ENCODE data around the gene GPR158.

The GPR158 gene

DNA sequence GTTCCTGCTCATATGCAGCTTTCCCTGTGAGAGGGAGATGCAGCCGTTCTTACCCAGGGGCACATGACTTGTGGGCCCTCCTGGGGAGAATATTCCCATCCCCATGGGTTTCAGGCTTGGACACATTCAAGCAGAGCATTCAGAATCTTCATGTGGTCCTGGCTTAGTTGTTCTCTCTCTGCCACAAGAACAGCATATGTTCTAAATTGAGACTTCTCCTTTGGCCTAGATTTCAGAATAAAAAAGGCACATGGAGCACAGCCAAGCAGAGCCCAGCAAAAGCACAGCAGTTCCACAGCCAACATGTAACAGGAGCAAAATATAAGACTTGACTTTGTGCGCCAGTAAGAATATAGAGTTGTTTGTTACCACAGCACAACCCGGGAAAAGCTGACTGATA is 452.8 kb downstream of the GPR158 start:
- no peak for DNase-seq
- Histone ChIP-seq H3K9me3 (ENCODE audit: control insufficient read depth, low read length) (no peaks in the 10 kb centered on the region), H3K36me3 (ENCODE audit: control insufficient read depth, insufficient read depth, low read length) (no peaks in the 10 kb centered on the region), H3K27me3 (replicated peaks; ENCODE audit: control insufficient read depth, insufficient read depth, low read length, poor library complexity, severe bottlenecking) (no peaks in the 10 kb centered on the region), H3K27ac (ENCODE audit: insufficient read depth, low read length, poor library complexity, severe bottlenecking) (no peak overlapping the region), H3K4me3 (ENCODE audit: insufficient read depth, low read depth, low read length, poor library complexity, severe bottlenecking) (no peak overlapping the region), H3K4me1 (ENCODE audit: control insufficient read depth, insufficient read depth, low read length, poor library complexity, severe bottlenecking) (no peaks in the 10 kb centered on the region)

DNA sequence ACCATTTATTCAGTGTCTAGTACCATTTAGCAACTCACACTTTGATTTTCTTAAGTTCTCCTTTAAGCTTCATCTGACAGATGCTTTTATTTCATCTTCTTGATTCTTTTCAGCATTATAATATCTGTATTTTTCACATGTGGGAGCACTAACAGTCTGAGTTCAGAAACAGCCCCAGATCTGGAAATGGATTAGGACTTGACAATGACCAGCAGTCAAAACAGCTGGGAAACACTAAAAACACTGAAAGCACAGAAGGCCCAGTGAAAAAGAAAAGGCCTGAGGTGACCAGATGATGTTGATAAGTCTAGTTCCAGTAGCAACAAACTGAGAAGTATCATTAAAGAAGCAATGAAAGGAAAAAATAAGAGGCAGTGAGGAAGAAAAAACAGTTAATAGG is 454.5 kb downstream of the GPR158 start:
- Histone ChIP-seq H3K9me3 (ENCODE audit: control insufficient read depth, low read length) (no peaks in the 10 kb centered on the region), H3K27me3 (replicated peaks; ENCODE audit: control insufficient read depth, insufficient read depth, low read length, poor library complexity, severe bottlenecking) (no peaks in the 10 kb centered on the region), H3K36me3 (ENCODE audit: control insufficient read depth, insufficient read depth, low read length) (no peaks in the 10 kb centered on the region), H3K27ac (ENCODE audit: insufficient read depth, low read length, poor library complexity, severe bottlenecking) (no peak overlapping the region), H3K4me3 (ENCODE audit: insufficient read depth, low read depth, low read length, poor library complexity, severe bottlenecking) (no peak overlapping the region), H3K4me1 (ENCODE audit: control insufficient read depth, insufficient read depth, low read length, poor library complexity, severe bottlenecking) (no peaks in the 10 kb centered on the region)
- no peak for DNase-seq

DNA sequence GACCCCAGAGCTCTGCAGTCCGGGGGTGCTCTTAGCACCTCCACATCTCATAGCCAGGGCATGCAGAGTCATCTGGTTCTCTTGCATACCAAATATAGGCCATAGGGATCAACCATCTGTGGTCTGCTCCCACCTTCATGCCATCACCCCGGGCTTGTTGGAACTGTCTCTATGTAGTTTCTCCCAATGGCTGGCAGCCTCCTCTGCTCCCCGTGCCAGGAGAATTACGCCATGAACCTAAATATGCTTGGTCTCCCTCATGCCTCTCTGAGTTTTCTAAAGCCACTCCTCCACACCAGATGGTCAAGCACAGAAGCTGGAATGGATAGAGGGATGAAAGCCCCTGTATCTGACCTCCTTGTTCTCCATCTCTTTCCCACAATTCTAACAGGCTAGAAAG is 456.7 kb downstream of the GPR158 start:
- no peaks in the 10 kb centered on the region for H3K36me3 ChIP-seq (ENCODE audit: control insufficient read depth, insufficient read depth, low read length)
- H3K4me3 ChIP-seq (ENCODE audit: insufficient read depth, low read depth, low read length, poor library complexity, severe bottlenecking): no peak overlapping the region
- H3K27me3 ChIP-seq (replicated peaks; ENCODE audit: control insufficient read depth, insufficient read depth, low read length, poor library complexity, severe bottlenecking): no peaks in the 10 kb centered on the region
- no peak for DNase-seq
- no peak overlapping the region for H3K27ac ChIP-seq (ENCODE audit: insufficient read depth, low read length, poor library complexity, severe bottlenecking)
- H3K9me3 ChIP-seq (ENCODE audit: control insufficient read depth, low read length): no peaks in the 10 kb centered on the region
- H3K4me1 ChIP-seq (ENCODE audit: control insufficient read depth, insufficient read depth, low read length, poor library complexity, severe bottlenecking): no peaks in the 10 kb centered on the region

DNA sequence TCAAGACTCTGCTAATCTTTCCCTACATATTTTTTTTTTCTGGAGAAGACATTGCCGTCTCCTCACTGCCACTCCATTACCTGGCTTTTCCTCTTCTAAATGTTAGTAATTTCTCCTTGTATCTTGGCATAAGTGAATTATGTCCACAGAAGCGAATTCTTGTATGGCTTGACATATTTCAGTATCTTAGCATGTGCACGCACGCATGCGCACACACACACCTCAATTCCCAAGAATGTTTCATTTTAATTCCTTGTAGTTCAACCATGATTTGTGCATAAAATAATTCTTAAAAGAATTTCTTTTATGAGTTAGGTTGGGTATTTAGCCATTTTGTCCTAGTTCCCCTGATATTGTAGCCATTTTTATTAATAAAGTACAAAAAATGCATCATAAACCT is 458.0 kb downstream of the GPR158 start:
- Histone ChIP-seq H3K27ac (ENCODE audit: insufficient read depth, low read length, poor library complexity, severe bottlenecking) (no peak overlapping the region), H3K9me3 (ENCODE audit: control insufficient read depth, low read length) (no peaks in the 10 kb centered on the region), H3K36me3 (ENCODE audit: control insufficient read depth, insufficient read depth, low read length) (no peaks in the 10 kb centered on the region), H3K4me1 (ENCODE audit: control insufficient read depth, insufficient read depth, low read length, poor library complexity, severe bottlenecking) (no peaks in the 10 kb centered on the region), H3K4me3 (ENCODE audit: insufficient read depth, low read depth, low read length, poor library complexity, severe bottlenecking) (no peak overlapping the region), H3K27me3 (replicated peaks; ENCODE audit: control insufficient read depth, insufficient read depth, low read length, poor library complexity, severe bottlenecking) (no peaks in the 10 kb centered on the region)
- no peak for DNase-seq

DNA sequence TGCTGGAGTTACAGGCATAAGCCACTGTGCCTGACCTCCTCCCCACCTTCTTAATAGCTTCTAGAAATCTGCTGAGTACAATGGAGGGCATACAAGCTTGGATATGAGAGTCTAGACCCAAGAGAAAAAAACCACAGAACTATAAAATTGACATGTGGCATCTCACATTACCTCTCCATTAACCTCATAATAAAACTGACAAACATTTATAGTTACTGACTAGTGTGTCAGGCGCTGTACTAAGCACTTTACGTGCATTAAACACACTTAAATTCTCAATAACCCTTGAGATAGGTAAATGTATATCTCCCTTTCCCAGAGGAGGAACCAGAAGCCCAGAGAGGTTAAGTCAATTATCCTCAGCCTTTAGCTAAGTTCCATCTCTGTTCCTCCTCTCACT is 458.7 kb downstream of the GPR158 start:
- H3K4me1 ChIP-seq (ENCODE audit: control insufficient read depth, insufficient read depth, low read length, poor library complexity, severe bottlenecking): no peaks in the 10 kb centered on the region
- no peaks in the 10 kb centered on the region for H3K27me3 ChIP-seq (replicated peaks; ENCODE audit: control insufficient read depth, insufficient read depth, low read length, poor library complexity, severe bottlenecking)
- H3K36me3 ChIP-seq (ENCODE audit: control insufficient read depth, insufficient read depth, low read length): no peaks in the 10 kb centered on the region
- no peak for DNase-seq
- no peaks in the 10 kb centered on the region for H3K9me3 ChIP-seq (ENCODE audit: control insufficient read depth, low read length)
- no peak overlapping the region for H3K4me3 ChIP-seq (ENCODE audit: insufficient read depth, low read depth, low read length, poor library complexity, severe bottlenecking)
- H3K27ac ChIP-seq (ENCODE audit: insufficient read depth, low read length, poor library complexity, severe bottlenecking): no peak overlapping the region

DNA sequence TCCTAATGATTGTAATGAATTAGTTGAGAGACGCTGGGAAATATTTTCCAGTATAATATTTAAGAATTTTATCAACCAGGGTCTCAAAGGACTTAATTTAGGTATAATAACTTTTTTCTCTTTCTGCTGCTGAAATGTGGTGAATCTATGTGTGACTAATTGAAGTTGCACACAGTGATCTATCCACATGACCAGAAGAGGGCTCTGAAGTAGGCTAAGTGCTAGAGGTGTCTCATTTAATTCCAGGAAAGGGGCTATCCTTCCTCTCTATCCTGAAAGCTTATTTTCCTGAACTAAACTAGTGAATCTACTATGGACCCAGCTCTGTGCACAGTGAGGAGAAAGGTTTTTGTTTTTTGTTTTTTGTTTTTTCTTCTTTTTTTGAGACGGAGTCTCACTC is 464.8 kb downstream of the GPR158 start:
- Histone ChIP-seq H3K4me1 (ENCODE audit: control insufficient read depth, insufficient read depth, low read length, poor library complexity, severe bottlenecking) (no peaks in the 10 kb centered on the region), H3K27ac (ENCODE audit: insufficient read depth, low read length, poor library complexity, severe bottlenecking) (no peak overlapping the region)
- no peak for DNase-seq

DNA sequence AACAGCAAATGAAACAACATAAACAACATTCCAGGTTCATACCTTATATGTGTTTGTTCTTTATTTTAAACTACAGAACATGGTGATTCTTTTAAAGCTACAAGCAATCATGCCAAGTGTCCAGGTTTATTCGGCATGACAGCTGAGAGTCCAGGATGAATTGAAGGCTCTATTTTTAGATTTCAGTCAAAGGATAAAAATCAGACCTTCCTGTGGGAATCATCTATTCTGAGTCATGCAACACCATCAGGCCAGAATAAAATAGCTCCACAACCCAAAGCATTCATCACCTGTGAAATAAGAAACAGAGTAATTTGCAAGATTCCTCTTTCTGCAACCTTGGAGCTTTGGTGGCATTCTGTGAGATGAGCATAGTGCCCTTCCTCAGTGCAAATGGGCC is 466.8 kb downstream of the GPR158 start:
- Histone ChIP-seq H3K4me3 (ENCODE audit: insufficient read depth, low read depth, low read length, poor library complexity, severe bottlenecking) (no peak overlapping the region), H3K27ac (ENCODE audit: insufficient read depth, low read length, poor library complexity, severe bottlenecking) (no peak overlapping the region), H3K36me3 (ENCODE audit: control insufficient read depth, insufficient read depth, low read length) (no peaks in the 10 kb centered on the region), H3K9me3 (ENCODE audit: control insufficient read depth, low read length) (no peaks in the 10 kb centered on the region), H3K4me1 (ENCODE audit: control insufficient read depth, insufficient read depth, low read length, poor library complexity, severe bottlenecking) (no peaks in the 10 kb centered on the region), H3K27me3 (replicated peaks; ENCODE audit: control insufficient read depth, insufficient read depth, low read length, poor library complexity, severe bottlenecking) (no peaks in the 10 kb centered on the region)
- DNase-seq: no peak

More for the DNA sequence above, 464.8 kb downstream of the GPR158 start:
- Histone ChIP-seq H3K4me3 (ENCODE audit: insufficient read depth, low read depth, low read length, poor library complexity, severe bottlenecking) (no peak overlapping the region), H3K27me3 (replicated peaks; ENCODE audit: control insufficient read depth, insufficient read depth, low read length, poor library complexity, severe bottlenecking) (no peaks in the 10 kb centered on the region), H3K36me3 (ENCODE audit: control insufficient read depth, insufficient read depth, low read length) (no peaks in the 10 kb centered on the region), H3K9me3 (ENCODE audit: control insufficient read depth, low read length) (no peaks in the 10 kb centered on the region)

DNA sequence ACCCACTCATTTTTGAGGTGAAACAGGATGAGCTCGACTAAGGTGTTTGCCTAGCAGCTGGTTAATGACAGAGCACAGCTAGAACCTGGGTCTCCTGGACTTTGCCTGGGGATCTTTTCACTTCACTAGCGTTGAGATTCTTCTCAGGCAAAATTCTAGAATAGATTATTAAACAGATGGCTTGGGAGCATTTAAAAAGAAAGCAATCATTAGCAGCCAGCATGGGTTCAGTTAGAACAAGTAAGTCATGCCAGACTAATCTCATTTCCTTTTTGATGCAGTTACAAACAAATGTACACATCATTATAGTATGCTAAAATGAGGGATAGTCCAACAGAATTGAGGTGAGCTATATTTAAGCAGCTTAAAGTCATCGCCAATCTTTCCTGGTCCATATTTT is 467.9 kb downstream of the GPR158 start:
- no peak for DNase-seq
- H3K27me3 ChIP-seq (replicated peaks; ENCODE audit: control insufficient read depth, insufficient read depth, low read length, poor library complexity, severe bottlenecking): no peaks in the 10 kb centered on the region
- H3K4me3 ChIP-seq (ENCODE audit: insufficient read depth, low read depth, low read length, poor library complexity, severe bottlenecking): no peak overlapping the region
- no peaks in the 10 kb centered on the region for H3K36me3 ChIP-seq (ENCODE audit: control insufficient read depth, insufficient read depth, low read length)
- H3K27ac ChIP-seq (ENCODE audit: insufficient read depth, low read length, poor library complexity, severe bottlenecking): no peak overlapping the region
- no peaks in the 10 kb centered on the region for H3K9me3 ChIP-seq (ENCODE audit: control insufficient read depth, low read length)
- H3K4me1 ChIP-seq (ENCODE audit: control insufficient read depth, insufficient read depth, low read length, poor library complexity, severe bottlenecking): no peaks in the 10 kb centered on the region

DNA sequence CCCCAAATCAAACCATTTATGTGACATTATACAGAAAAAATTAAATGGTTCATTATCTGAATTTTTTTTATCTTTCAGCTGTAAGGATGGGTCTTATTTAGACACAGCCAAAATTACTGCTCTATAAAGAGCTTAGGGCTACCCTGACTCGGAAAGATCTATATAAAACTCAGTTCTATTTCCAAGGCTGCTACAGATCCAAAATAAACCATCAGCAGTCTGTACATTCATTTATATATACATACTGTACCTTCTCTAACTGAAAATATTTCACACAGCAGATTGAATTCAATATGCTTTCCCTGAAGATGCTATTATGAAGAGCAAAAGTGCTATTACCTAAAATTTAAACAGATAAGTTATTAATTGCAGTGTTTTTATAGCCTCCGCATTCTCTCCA is 471.6 kb downstream of the GPR158 start:
- Histone ChIP-seq H3K4me1 (ENCODE audit: control insufficient read depth, insufficient read depth, low read length, poor library complexity, severe bottlenecking) (no peaks in the 10 kb centered on the region), H3K36me3 (ENCODE audit: control insufficient read depth, insufficient read depth, low read length) (no peaks in the 10 kb centered on the region), H3K4me3 (ENCODE audit: insufficient read depth, low read depth, low read length, poor library complexity, severe bottlenecking) (no peak overlapping the region), H3K27me3 (replicated peaks; ENCODE audit: control insufficient read depth, insufficient read depth, low read length, poor library complexity, severe bottlenecking) (no peaks in the 10 kb centered on the region), H3K9me3 (ENCODE audit: control insufficient read depth, low read length) (no peaks in the 10 kb centered on the region), H3K27ac (ENCODE audit: insufficient read depth, low read length, poor library complexity, severe bottlenecking) (no peak overlapping the region)
- no peak for DNase-seq

DNA sequence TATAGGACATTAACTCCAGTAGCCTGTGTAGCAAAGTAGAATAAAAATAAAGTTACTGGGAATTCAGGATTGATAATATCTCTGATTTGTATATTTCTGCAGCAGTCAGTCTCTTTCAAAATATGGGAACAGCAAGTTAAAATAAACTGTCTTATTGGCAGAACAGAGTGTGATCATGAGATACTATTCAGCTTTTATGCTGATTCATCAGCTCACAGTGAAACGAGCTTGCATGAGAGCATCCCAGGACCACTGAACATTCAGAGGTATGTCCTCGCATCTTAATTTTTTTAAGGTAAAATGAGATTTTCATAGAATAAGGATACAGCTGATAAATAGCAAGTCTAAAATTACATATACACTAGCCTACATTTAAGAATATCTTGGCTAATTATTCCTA is 476.7 kb downstream of the GPR158 start:
- no peaks in the 10 kb centered on the region for H3K9me3 ChIP-seq (ENCODE audit: control insufficient read depth, low read length)
- no peak overlapping the region for H3K27ac ChIP-seq (ENCODE audit: insufficient read depth, low read length, poor library complexity, severe bottlenecking)
- no peaks in the 10 kb centered on the region for H3K4me1 ChIP-seq (ENCODE audit: control insufficient read depth, insufficient read depth, low read length, poor library complexity, severe bottlenecking)
- H3K4me3 ChIP-seq (ENCODE audit: insufficient read depth, low read depth, low read length, poor library complexity, severe bottlenecking): no peak overlapping the region
- DNase-seq: no peak
- no peaks in the 10 kb centered on the region for H3K36me3 ChIP-seq (ENCODE audit: control insufficient read depth, insufficient read depth, low read length)
- H3K27me3 ChIP-seq (replicated peaks; ENCODE audit: control insufficient read depth, insufficient read depth, low read length, poor library complexity, severe bottlenecking): no peaks in the 10 kb centered on the region
